DOHH2 (cell line): ENCODE measurements around the gene TLR2.

Source experiments
- EZH2phosphoT487 ChIP-seq: fragments of 200-600 bp; sonication (generic); IDR thresholded peaks from 2 replicates; pipeline ENCODE4 v1.6.1; 2017; ENCODE audit warnings: borderline replicate concordance, mild to moderate bottlenecking, antibody characterized with exemption, low read length, moderate library complexity, mixed read lengths
- TF ChIP-seq, protein P1 (sequence below): fragments of 200-600 bp; sonication (generic); IDR thresholded peaks from one replicate; pipeline ENCODE4 v1.5.1; 2014; ENCODE audit warnings: antibody characterized with exemption, mild to moderate bottlenecking, low read depth, low read length; ENCODE audit not compliant: poor library complexity, severe bottlenecking

DNA sequence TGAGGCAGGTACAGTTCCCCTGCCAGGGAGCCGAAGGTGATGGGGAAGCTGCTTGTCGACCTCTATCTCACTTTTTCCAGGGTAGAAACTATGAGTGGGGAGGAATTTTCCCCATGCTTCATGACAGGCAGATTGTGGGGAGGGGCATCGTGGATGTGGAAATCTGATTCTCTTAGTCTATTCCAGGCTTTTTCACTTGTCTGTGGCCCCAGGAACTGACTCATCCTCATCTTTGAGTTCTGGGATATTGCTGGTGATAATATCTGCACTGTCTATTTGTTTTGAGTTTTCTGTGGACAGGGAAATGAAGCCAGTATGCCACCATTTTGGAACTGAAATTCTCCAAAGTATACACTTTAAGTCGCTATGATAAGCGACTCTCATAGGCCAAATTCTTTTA is 7.6 kb upstream of the TLR2 start:
- TF ChIP-seq, protein P1, sequence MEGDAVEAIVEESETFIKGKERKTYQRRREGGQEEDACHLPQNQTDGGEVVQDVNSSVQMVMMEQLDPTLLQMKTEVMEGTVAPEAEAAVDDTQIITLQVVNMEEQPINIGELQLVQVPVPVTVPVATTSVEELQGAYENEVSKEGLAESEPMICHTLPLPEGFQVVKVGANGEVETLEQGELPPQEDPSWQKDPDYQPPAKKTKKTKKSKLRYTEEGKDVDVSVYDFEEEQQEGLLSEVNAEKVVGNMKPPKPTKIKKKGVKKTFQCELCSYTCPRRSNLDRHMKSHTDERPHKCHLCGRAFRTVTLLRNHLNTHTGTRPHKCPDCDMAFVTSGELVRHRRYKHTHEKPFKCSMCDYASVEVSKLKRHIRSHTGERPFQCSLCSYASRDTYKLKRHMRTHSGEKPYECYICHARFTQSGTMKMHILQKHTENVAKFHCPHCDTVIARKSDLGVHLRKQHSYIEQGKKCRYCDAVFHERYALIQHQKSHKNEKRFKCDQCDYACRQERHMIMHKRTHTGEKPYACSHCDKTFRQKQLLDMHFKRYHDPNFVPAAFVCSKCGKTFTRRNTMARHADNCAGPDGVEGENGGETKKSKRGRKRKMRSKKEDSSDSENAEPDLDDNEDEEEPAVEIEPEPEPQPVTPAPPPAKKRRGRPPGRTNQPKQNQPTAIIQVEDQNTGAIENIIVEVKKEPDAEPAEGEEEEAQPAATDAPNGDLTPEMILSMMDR = no peak
- TF ChIP-seq EZH2phosphoT487 = no peak
